ENCODE data around the gene HEXIM1.
A peak's percentile ranks its signal among the peaks of the same experiment; 100 is the strongest.

Gene HEXIM1, protein sequence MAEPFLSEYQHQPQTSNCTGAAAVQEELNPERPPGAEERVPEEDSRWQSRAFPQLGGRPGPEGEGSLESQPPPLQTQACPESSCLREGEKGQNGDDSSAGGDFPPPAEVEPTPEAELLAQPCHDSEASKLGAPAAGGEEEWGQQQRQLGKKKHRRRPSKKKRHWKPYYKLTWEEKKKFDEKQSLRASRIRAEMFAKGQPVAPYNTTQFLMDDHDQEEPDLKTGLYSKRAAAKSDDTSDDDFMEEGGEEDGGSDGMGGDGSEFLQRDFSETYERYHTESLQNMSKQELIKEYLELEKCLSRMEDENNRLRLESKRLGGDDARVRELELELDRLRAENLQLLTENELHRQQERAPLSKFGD

DNA sequence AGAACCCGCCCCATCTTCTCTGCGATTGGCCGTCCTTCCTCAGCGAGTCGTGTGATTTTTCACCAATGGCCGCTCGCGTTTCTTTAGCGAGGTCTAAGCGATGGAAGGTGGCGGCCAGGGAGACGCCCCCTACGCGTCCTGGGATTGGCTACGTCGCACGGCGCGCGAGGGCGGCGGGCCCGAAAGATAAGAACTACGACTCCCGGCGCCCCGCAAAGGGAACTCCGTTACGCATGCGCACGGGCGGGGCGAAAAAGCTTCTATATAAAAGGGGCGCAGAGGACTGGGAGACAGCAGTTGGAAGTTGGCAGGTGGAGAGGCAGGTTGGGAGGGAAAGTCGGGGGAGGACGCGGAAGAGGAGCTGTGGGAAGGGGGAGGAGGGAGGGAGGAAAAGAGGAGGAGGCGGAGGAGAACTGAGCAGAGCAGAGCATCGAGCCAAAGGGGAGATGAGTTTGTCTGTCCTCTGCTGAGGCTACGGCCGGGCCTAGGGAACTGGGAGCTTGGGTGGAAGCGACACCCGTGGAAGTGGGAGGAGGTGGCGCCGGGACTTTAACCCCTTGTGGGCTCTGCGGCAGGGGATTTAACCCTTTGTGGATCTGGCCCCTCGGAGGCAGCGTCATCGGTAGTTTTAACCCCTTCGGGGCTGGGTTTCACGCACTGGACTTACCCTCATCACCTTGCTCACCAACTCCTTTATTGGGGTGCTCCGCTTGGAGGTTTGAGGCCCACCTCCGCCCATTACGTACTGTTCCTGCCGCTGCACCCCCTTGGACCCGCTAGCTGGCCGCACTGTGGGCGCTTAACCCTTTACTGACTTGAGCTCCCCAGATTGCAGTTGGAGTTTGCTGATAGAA, at the start of gene HEXIM1:
Gene HEXIM1, plus strand, starts transcription at position 293 of the 854 bp plus-strand sequence. CDS start 716 bp downstream, outside the sequence.
- peak; percentile 99 for DNase-seq

DNA sequence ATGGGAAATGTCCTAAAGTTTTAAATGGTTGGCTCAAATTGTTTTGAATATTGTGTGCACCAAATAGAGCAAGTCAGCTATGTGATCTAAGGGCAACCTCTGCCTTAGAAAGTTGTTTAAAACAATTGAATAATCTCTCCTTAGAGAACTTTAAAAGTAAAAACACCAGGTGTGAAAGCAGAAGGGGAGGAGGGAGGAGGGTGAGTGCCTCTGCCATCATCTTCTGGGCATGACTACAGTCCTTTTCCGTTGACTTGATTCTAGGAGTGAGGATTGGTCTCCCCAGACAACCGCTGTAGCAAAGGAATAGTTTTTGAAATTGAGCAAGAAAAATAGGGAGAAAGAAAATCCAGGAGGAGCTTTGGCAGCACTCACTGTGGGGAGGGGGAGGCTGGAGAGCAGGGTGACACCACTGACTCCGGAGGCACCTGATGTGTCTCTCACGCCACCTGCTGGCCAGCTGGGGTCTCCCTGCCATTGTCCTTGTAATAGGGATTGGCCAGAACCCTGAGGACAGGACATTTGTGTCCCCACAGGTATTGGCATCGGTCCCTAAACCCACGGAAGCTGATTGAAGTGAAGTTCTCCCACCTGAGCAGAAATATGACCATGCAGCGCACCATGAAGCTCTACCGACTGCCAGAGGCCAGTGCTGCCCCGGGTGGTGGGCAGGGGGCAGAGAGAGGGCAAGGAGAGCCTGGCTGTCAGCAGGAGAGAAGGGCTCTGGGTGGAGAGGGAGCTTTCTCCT, 49.2 kb upstream of the HEXIM1 start:
- peak; percentile 11 for DNase-seq

DNA sequence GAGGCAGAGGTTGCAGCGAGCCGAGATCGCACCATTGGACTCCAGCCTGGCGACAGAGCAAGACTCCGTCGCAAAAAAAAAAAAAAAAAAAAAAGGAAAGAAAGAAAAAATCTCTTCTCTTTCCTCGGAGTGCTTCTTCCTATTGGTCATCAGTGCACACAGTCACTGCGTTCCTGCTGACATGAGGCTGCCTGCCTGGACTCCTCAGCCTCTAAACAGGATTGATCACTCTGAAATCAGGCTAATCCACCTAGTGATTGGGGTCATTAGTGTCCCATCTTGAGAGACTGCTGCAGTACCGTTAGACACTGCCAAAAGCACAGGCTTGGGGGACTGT, 46.8 kb upstream of the HEXIM1 start:
- no peak for DNase-seq

DNA sequence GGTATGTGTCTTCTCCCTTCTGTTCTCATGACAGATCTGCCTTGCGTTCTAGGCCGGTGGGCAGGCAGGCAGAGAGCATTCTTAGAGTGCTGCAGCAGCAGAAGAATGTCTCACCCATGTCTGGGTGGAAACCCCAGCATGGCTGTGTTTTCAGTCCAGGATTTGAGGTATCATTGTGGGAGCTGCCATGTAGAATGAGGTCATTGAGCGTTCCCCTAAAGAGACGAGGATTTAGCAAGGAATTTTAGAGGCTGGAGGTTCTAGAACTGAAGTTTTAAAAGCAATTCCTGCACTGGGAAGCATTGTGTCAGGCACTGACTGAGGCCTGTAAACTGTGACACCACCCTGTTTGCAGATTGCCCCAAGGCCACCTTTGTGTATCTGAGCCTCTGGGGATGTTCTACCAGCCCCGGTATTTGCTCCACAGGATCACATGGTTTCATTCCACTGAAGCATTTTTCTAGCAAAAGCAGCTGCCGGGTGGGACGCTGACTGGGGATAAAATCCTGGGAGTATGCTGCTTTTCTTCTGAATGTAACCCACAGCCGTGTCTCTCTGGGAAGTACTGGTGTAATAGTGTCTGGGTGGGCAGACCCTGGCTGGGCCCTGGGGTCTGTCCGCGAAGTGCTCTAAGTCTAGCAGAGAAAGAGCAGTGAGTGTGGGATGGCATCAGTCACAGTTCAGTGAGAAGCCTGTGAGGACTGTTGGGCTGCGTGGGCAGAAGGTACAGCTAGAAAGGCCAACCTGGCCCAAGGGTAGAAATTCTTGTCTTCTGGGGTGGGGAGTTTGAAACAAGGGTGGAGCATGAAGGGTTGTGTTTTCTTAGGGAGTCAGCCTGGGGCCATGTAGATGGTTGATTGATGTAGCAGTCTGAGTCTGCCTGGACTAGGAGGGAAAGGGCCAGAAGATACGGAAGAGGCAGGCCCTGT, 46.1 kb upstream of the HEXIM1 start:
- no peak for DNase-seq

DNA sequence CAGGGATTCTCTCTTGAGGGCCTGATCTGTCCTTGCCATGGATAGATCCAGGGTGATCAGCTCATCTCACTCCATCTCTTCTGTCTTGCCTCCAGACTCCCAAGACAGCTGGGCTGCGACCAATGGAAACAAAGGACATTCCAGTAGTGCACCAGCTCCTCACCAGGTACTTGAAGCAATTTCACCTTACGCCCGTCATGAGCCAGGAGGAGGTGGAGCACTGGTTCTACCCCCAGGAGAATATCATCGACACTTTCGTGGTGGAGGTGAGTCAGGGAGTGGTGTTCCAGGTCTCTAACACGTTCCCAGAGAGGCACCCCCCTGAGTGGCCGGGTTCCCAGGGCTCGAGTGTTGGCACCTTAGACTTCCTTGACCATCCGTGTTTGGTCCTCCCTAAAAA, 45.4 kb upstream of the HEXIM1 start:
- no peak for DNase-seq

DNA sequence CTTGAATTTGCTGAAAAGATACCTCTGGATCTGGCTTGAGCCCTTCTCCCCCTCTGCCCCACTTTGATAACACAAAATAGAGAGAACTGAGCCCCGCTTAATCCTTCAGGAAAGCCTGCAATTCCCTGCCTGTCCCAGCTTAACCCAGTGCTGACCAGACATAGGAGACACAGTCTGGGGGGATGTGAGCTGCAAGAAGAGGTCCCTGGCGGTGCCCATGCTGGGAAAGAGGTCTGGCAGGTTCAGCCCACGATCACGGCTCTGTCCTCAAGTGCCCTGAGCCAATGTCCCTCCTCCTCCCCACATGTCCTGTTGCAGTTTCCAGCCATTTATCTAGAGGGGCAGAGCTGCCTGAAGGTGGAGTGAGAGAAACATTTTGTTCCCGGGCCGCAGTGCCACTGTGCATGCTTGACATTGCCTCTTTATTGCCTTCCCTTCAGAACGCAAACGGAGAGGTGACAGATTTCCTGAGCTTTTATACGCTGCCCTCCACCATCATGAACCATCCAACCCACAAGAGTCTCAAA, 44.9 kb upstream of the HEXIM1 start:
- DNase-seq = no peak

DNA sequence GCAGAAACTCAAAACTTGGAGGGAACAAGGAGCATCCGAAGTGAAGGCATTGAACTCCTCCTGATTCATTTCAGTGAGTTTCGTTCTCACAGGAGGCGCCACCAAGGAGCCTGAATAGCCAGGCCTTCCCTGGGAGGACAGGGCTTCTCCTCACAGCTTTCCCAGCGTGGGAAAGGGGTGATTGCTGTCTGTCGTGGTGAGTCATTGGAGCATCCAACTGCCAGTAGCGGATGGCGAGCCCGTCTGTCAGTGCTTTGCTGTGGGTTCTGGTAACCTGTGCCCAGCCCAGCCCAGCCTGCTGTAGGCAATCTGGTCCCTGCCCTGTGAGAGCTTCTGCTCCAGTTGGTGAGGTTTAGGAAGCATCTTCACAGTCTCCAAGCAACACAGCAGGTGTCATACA, 44.2 kb upstream of the HEXIM1 start:
- DNase-seq = no peak

DNA sequence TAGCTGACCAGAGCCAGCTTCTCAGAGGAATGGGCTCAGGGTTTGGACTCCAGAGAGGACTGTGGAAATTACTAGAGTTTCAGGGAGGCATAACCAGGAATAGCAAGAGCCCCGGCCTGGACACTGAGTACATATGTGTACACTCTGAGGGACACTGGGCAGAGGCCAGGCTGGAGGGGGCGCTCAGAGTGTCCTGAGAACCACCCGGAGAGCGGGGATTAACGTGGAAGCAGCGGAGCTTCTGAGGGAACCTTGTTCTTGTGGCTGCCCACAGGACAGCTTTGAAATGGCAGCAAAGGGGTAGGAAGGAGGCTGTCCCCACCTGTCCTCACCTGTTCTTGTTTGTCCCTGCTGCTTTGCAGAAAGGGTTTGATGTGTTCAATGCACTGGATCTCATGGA, 43.8 kb upstream of the HEXIM1 start:
- no peak for DNase-seq

DNA sequence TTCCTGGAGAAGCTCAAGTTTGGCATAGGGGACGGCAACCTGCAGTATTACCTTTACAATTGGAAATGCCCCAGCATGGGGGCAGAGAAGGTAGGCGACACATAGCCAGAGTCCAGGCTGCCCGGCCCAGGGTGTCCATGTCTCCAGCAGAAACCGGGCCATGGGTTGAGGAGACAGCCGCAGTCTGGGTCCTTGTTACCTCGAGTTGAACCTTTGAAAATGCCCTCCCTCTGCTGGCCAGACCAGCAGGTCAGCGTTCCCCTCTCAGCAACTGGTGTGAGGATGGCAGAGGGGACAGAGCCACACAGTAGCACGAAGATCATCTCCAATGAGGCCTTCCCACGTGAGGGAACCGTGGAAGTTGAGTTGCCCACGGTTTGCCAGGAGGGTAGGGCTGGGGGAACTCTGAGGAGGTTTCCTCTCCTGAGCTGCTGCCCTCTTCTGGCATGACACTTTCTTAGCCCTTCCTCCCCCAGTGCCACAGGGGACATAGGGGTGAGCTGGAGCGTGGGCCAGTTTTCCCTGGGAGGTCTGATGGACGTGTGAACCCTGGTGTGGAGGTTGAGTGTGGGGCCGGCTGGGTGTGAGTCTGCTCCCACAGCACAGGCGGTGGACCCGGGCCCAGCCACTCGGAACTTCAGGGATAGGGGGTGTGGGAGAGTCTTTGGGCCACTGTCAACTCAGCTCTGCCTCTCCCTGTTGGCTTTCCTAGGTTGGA, 43.2 kb upstream of the HEXIM1 start:
- DNase-seq = no peak

DNA sequence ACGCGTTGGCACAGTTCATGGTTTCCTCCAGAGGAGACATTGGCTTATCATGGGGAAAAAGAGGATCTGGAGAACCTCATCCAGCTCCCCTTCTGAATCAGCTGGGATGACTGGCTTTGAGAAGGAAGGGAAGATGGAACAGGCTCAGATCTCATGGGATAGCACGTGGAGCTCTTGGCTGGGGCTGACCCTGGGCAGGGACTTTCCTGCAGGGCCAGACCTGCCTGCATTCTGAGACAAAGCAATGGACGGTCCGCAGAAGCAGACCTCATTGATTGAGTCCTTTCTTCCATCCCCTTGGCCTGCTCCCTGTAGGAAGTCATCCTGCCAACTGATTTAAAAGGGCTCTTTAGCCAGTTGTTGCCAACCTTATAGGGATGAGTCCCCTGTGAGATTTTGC, 42.2 kb upstream of the HEXIM1 start:
- DNase-seq = no peak

DNA sequence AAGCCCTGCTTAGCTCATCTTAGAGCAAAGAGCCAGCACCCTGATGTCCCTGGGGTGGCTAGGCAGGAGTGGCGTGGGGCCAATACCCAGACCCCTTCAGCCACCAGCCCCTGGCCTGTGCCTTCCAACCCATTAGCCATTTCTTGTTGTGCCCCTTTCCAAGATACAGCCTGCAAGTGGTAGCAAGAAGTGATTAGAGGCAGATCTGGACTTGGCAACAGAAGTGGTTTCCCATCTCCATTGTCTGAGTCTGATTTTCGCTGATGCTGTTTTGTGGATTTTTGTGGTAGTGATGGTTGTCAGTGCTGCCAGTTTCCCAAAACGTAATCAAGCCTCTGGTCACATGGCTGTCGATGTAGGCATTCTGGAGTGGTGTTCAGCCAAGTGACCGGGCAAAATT, 41.7 kb upstream of the HEXIM1 start:
- no peak for DNase-seq

DNA sequence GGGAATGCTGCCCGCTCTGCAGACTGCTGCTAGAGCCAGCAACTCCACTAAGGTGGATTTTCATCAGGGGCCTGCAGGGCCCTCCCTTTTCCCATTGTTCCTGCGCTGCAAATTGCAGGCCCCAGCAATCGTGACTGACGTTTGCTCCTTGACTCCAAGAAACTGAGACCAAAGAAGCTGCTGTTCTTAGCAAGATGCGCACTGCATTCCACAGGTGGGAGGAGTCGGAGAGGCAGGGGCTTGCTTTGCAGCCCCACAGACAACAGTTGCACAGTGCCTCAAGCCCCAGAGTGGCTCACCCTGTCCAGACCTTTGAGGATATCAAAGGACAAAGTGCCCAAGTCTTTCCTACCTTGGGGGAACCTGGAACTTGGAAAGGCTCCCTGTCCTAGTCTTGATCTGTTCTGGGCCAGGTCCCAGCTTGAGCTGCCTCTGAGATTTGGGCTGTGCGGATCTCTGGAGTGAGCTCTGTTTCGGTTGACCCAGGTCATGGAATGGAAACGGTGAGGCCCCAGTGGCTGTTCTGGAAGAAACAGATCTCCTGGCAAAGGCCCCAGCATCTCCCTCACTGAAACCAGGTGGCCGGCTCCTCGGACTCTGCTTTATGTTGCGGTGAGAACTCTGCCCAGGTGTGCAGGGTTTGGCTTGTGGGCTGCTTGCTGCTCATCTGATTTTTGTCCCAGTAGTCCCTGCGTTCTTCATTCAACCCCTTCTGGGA, 40.8 kb upstream of the HEXIM1 start:
- DNase-seq = no peak

DNA sequence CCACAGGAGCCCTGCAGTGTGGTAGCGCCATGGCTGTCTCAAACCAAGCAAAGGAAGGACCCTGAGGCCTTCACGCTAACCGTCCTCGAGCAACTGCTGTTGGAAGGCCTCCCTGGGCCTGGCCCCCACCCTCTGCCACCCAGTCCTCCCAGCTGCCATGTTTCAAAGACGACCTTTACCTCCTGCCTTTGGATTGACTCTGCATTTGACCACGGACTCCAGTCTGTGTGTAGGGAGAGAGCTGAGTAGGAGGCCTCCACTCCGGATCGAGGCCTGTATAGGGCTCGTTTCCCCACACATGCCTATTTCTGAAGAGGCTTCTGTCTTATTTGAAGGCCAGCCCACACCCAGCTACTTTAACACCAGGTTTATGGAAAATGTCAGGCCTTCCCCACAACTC, 40.2 kb upstream of the HEXIM1 start:
- no peak for DNase-seq

DNA sequence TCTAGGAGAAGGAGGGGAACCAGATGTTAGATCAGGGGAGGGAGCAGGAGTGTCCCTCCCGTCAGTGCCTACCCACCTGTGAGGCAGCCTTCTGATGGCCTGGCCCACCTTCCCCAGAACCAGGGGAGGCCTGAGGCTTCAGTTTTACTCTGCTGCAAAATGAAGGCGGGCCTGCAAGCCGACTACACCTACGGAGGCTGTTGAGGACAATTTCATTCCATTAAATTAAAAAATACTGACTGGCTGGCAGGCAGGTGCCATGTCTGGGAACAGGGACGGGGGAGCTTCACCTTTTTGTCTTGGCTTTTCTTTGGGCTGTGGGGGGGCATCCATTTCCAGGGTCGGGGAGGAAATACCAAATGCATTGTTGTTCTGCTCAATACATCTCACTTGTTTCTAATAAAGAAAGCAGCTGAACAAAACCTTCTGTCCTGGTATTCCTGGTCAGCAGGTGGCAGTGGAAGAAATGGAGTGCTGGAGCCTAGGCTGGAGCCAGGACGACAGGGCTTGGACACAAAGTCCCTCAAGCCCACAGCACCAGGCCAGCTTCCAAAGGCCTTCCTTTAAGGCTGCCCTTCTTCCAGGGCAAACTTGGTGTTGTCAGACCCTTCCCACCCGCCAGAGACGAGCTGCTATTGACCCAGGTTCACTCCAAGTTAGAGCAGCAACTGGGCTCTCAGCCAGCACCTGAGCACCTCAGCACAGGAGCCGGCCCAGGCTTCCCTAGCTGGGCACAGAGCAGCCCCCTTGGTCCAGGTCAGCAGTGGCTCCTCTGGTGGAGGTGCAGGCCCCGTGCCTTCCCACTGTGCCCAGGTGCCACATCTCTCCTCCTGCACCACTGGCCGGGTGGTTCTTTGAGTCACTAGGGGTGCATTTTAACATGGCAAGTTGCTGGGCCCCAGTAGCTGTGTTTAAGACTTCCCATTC, 39.4 kb upstream of the HEXIM1 start:
- DNase-seq = no peak

DNA sequence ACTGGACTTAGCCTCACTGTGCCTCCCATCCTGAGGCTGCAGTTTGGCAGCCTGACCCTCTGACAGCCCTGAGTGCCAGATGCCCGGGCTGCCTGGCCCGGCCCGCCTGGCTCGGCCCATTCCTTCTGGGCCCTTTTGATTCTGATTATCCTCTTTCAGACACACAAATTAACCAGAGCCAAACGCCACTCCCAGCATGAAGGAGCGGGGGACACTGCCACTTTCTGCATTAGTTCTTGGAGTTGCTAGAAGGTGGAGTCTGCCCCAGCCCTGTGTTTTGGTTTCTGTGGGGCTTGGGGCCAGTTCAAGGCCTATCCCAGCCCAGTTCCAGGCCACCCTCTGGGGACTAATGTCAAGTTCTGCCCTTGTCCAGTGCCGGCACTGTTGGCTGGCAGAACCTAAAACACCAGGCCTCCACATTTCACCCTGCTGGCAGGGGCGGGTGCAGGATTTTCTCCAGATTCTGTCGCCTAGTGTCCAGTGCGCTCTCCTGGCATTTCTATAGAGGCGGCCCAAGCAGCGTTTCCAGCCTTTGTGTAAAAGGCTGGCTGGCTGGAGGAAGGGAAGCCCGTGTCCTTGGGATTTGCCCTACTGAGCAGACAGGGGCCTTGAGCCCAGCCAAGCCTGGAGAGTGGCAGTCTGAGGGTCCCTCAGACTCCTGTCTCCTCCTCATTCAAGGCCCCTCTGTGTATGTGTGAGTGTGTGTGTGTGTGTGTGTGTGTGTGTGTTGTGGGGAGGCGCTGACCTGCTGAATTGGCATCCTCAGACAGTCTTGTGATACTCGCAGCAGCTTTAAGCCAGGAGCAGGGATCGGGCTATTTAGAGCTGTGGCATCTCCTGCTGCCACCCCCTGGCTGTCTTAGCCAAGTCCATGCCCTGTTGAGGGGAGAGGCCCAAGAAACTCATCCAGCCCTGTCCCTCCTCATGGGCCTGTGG, 37.3 kb upstream of the HEXIM1 start:
- DNase-seq = no peak

DNA sequence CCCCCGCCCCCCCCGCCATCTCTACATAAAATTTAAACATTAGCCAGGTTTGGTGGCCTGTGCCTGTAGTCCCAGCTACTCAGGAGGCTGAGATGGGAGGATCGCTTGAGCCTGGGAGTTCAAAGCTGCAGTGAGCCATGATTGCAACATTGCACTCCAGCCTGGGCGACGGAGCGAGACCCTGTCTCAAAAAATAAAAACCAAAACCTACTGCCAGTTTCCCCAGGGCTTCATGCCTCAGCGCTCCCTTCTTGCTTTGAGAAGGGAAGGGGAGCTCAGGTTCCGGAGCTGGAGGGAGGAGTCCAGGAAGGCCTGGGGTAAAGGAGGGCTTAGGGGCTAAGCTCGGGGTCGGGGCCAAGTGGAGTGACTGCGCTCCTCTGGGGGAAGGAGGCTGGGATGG, 36.4 kb upstream of the HEXIM1 start:
- no peak for DNase-seq

DNA sequence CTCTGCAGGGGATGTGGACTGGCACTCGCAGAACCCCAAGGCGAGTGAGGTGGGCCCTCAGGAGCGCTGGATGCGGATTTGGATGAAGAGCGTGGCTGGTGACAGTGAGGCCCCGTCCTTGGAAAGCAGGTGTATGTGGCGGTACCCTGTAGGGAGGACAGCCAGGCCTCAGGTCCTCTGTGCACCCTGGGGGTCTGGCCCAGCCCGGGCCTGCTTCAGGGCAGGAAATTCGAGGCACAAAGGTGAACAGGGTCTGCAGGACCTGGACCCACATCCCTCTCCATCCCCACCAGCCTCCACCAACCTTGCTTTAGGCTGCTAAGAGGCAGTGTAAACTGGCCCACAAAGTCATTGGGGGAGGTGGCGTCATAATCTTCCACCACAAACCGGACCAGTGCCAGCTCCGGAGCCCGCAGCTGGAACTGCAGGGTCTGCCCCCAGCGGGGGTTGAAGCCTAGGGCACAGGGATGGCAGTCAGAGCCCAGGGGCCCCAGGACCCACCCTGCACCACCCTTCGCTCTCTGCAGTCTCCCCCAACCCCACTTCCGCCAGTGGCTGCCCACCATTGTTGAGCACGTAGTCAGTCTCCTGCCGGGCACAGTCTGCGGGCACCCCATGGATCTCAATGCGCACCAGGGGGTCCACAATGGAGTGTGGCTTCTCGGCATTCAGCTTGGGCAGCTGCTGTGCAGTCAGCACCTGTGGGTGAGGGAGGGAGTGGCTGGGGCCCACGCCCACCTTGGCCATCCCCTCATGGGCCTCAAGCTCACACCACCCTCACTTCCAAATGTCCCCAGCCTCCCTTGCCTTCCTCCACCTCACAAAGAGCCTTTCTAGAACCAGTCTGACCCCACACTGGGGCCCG, 35.5 kb upstream of the HEXIM1 start:
- DNase-seq = no peak

DNA sequence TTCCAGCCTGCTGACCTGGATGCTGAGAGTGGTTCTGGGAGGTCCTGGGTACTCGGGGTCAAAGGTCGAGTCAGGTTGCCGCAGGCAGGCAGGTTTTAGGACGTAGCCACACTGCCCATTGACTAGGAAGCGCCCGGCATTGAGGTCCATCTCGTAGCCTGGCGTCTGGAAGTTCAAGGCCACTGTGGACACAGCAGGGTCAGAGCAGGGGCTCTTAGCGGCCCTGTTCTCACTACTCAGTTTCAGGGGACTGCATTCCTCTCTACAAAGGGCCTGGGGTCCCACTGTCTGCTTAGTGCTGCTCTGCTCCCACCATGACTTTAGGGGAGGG, 34.9 kb upstream of the HEXIM1 start:
- no peak for DNase-seq

Data from NCI-H2107 (cell line).